ENCODE results near the gene FADS3. TPM values are rescaled to one million over a fixed set of nuclear protein-coding genes. Genes with fewer than 3 reads are reported as not detected.

FADS3 gene
- total RNA-seq, 1 experiment from 2014 or later: 26.6 TPM

DNA sequence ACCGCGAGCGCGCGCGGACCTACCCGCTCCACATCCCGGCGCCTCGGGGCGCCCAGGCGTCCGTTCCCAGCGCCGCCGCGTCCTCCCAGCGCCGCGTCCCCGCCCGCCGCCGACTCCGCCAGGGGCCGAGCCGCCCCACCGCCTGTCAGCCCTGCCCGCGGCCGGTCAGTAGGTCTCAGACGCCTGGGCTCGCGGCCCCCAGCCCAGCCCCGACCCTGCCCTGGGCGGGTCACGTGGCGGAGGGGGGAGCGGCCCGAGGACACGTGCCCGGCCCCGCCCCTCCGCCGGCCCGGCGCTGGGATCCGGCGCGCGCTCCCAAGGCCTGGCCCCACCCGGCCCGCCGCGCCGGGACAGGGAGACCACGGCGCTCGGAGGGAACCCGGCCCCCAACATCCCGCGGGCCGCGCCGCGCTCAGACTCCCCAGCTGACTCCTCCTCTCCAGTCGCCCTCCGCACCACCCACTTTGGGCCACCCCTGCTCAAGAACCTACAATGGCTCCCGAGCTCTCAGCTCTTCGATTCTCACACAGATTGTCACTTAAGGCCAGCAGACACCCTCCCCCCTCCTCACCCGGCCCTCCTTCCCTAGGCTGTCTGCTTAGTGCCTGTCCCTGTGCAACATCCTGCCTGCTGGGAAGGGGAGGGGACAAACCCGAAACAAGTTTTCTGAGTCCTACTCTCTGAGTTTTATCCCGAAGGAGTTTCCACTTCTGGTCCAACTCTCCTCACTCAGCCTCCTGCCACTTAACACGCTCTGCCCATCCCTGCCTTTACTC is 26.2 kb upstream of the FADS3 start, which contains the start of gene RAB3IL1:
Gene RAB3IL1, minus strand, starts transcription at position 233 of the 776 bp plus-strand sequence. Its CDS starts 199 bp downstream, at position 34.
- in situ Hi-C loops (cut with HindIII; ENCODE audit: low pct_unique_long_range_greater_than_20kb, low sequenced_read_pairs): no loop called here
- peak; percentile 17 for DNase-seq (ENCODE audit: low read depth, low spot score)

DNA sequence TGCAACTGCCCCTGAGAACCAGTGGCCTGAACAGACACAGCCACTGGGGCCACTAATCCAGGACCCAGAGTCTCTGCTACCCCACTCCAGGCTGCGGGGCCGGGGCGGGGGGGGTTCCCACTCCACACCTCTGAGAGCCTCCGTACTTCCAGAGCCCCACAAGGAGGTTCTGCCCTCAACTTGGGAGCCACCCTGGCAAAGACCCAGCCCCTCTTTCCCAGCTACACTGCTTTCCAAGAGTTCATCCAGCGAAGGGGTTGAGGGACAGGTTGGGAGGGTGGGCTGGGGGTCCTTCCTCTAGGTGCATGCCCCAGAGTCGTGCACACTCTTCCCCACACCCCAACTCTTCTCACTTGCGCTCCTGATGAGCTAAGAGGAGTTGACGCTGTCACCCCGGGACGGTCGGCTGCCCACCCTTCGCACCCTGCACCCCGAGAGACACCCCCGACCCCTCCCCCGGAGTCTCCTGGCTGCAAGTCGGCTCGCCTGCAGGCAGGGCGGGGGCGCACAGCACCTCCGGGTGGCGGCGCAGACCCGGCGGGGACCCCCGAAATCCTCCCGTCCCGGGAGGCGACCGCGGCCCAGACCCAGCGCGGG is 25.5 kb upstream of the FADS3 start:
- in situ Hi-C loops (cut with HindIII; ENCODE audit: low pct_unique_long_range_greater_than_20kb, low sequenced_read_pairs): no loop called here
- DNase-seq (ENCODE audit: low read depth, low spot score): no peak

DNA sequence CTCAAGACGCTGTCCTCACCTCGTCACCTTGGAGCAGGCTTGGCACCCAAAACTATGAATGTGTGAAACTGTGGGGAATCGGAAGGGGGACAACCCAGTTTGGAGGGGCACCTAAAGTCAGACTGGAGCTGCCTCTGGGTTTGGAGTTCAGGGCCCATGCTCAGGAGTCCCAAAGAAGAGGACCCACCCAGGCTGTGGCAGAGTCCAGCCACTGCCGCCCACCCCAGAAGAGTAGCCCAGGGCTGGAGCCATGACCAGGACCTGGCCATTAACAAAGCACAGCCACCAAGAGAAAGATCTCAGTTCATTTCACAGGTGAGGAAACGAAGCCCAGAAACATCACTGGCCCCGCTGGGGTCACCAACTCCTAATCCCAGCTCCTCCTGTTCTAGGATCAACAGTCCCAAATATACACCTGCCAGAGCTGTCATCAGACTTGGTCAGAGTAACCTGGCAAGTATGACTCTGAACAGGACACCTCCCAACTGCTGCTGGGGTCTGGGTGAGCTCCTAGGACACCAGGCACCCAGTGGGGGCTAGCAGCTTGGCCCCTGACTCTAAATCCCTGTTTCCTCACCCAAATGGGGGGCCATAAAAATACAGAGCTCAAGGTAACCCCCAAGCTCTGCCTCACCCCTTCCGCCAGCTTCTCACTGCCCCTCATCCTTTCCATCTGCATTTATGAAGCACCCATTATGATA is 23.3 kb upstream of the FADS3 start:
- DNase-seq (ENCODE audit: low read depth, low spot score): no peak

DNA sequence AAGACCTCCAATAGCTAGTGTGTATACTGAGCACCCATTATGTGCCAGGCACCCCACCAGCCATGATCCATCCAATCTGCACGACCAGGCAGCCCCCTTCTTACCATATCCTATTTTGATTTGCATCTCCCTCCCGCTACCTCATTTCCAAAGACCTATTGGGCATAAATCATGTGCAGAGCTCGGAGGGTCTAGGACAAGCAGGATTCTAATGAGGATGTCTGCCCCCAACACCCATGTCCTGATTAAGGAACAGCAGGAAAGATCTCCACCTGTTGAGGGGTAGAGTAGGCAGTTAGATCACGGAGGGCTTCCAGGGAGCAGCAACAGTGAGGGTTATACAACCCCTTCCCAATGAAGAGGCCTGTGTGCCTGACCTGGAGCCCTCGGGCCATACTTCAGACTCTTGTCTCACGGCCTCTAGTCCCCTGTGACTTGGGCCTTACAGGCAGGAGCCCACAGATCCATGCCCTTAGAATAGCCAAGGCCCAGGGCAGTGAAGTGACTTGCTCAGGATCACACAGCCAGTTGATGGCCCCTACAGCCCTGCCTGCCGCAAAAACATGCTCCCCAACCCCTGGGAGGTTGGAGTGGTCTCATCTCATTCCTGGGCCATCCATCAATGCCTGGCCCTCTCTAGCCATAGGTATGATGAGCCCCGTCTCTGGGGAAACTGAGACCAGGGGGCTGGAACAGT is 22.5 kb upstream of the FADS3 start:
- DNase-seq (ENCODE audit: low read depth, low spot score): no peak
- in situ Hi-C loops (cut with HindIII; ENCODE audit: low pct_unique_long_range_greater_than_20kb, low sequenced_read_pairs): no loop called here

More for the DNA sequence above, 23.3 kb upstream of the FADS3 start:
- in situ Hi-C loops (cut with HindIII; ENCODE audit: low pct_unique_long_range_greater_than_20kb, low sequenced_read_pairs): no loop called here

DNA sequence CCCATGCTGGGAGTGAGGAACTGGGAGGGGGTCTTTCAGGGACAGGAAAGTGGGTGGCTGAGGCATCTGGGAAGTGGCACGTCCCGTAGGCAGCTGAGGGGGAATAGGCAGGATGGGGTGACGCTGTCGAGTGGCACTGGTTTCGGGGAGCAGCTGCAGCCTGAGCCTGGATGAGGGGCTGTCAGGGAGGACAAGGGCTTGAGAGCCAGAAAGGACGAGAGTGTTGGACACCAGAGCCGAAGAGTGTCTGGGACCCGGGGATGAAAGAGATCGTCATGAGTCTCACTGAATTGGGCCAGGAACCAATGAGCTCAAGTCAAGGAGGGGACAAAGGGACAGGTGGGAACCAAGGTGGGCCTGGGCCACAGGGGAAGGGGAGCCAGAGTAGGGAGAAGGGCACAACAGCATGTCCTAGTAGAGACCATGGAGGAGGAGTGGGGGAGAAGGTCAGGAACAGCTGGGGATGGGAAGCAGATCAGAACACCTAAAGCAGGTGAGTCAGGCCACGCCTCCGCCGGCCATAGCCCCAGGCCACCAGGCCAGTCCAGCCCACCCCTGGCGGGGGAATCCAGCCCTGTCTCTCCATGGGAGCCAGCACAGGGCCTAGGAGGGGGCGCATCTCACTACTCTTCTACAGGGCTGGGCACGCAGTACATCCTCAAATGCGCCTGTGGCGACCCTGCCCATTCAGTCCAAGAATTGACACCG is 21.8 kb upstream of the FADS3 start:
- no peak for DNase-seq (ENCODE audit: low read depth, low spot score)
- in situ Hi-C loops (cut with HindIII; ENCODE audit: low pct_unique_long_range_greater_than_20kb, low sequenced_read_pairs): no loop called here

DNA sequence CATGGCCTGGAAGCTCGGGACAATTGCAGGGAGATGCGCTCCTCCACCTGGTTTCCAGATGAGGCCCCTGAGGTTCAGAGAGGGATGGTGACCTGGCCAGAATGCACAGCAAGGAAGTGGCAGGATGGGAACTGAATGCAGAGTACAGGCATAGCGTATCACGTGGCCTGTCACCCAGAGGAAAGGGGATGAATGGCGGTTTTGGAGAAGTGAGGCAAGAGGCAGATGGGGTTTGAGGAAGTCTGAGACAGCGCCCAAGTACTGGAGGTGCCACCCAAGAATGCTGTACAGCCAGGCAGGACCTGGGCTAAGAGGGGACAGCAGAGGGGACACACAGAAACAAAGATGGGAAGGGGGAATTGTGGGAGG is 21.2 kb upstream of the FADS3 start:
- in situ Hi-C loops (cut with HindIII; ENCODE audit: low pct_unique_long_range_greater_than_20kb, low sequenced_read_pairs): no loop called here
- no peak for DNase-seq (ENCODE audit: low read depth, low spot score)

DNA sequence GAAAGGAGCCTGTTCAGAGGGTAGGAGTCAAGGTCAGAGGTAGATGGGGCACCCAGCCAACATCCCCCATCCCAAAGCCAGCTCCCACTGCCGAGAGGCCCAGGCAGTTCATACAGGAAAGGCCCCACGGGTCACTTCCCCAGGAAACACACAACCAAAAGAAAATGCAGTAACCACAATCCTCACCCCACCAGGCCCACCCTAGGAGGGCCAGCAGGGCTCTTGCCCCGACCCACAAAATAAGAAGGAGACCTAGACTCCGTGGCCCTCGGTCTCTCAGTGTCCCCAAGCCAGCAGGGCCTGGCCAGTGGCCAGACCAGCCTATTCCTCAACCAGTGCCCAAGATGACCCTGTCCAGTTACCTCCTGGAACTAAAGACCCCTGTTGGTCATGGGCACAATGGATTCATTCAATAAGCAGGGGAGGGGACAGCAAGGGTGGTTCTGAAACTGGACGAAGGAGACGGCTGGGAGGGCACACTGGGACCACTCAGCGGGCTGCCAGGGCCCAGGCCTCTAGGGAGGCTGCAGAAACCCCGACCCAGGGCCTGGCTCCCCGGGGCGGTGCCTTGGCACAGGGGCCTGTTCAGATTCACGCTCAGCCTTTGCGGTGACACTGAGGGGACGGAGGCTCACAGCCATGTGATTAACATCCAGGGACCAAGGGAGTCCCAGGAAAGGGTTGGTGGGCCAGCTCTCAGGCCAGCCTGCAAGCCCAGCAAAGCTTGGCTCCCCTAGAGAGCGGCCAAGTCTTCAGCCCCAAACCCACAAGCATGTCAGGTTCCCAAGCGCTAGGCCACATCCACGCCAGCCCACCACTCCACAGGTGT is 20.6 kb upstream of the FADS3 start:
- DNase-seq (ENCODE audit: low read depth, low spot score): no peak
- in situ Hi-C loops (cut with HindIII; ENCODE audit: low pct_unique_long_range_greater_than_20kb, low sequenced_read_pairs): no loop called here

DNA sequence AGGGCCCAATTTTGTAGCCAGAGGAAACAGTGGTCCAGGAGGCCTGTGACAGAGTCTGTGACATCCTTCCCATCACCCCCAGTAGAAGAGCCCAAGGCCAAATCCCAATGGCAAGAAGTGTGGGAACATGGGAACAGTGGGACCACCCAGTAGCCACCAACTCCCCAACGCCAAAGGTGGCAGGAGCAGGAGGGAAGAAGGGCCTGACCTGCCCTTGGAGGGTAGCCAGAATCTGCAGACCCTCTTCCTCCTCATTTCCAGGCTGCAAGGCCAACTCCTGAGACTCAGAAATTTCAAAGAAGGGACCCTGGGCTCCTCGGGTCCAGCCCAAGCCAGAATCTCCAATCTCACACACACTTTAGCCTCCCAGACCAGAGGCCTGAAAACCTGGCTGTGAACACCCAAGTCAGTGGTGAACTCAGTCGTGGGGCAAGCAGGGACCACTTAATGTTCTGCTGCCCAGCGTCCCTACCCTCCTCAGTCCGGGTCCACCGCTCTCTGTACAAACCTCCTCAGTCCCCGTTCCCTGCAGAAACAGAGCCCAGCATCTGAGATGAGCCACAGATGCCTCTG is 19.9 kb upstream of the FADS3 start:
- no peak for DNase-seq (ENCODE audit: low read depth, low spot score)
- in situ Hi-C loops (cut with HindIII; ENCODE audit: low pct_unique_long_range_greater_than_20kb, low sequenced_read_pairs): no loop called here

DNA sequence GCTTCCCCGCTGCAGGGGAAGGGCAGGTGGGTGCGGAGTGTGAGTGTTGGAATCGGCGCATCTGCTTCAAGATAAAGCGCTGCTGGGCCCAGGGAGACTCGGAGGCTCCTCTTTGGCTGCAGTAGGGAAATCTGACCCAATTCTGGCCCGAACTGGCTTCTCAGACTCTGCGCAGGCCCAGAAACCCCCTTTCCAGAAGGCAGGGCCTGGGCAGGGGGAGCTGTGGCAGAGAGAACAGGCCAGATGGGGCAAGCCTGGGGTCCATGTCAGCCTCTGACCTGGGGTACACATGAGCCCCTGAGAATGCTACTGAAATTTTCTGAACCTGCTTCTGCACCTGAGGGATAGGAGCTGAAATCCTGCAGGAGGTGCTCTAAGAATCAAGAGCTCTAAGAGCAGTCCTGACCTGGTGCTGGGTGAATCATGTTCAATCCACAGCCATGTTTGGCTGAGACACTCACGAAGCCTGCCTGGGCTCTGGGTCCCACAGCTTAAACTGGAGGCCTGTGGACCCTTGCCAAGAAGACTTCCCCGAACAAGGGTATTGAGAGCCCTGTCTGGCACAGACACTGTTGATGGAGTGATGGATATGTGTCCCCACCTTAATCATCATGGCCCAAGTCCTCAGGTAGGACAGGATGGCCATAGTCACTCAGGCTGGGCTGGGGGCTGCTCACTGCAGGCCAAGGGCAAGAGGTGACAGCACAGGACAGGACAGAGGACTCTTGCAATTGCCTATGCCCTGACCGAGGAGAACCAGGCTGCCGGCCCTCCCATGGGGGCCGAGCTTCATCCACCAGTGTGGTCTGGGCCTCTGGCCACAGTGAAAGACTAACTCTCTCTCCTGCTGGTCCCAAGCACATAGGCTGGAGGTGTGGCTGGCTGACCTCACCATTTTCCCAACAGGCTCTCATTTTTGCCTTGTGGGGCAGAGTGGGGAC is 19.1 kb upstream of the FADS3 start:
- in situ Hi-C loops (cut with HindIII; ENCODE audit: low pct_unique_long_range_greater_than_20kb, low sequenced_read_pairs): no loop called here
- DNase-seq (ENCODE audit: low read depth, low spot score): no peak

DNA sequence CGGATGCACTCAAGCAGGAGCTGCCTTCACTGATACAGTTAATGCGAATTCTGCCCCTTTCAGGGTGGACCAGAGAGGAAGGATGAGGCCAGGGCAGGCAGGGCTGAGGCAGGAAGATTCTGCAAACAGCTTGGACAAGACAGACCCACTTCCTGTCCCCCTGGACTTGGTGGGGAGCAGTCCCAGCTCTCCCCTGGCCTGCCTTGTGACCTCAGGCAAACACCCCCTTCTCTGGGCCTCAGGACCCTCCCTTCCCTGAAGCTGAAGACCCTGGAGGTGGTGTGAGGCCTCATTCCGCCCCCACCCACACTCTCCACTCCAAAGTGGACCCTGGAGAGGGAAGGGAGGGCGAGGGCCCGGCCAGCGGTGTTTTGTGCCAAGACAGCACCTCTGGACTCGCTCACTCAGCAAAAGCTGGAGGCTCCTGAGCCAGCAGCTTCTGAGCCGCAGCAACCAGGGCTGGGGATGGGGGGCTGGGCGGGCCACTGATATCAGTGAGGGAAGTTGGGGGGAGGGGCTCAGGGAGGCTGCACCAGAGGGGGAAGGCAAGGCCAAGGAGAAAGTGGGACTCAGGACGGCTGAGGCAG is 17.5 kb upstream of the FADS3 start:
- no peak for DNase-seq (ENCODE audit: low read depth, low spot score)
- in situ Hi-C loops (cut with HindIII; ENCODE audit: low pct_unique_long_range_greater_than_20kb, low sequenced_read_pairs): no loop called here

DNA sequence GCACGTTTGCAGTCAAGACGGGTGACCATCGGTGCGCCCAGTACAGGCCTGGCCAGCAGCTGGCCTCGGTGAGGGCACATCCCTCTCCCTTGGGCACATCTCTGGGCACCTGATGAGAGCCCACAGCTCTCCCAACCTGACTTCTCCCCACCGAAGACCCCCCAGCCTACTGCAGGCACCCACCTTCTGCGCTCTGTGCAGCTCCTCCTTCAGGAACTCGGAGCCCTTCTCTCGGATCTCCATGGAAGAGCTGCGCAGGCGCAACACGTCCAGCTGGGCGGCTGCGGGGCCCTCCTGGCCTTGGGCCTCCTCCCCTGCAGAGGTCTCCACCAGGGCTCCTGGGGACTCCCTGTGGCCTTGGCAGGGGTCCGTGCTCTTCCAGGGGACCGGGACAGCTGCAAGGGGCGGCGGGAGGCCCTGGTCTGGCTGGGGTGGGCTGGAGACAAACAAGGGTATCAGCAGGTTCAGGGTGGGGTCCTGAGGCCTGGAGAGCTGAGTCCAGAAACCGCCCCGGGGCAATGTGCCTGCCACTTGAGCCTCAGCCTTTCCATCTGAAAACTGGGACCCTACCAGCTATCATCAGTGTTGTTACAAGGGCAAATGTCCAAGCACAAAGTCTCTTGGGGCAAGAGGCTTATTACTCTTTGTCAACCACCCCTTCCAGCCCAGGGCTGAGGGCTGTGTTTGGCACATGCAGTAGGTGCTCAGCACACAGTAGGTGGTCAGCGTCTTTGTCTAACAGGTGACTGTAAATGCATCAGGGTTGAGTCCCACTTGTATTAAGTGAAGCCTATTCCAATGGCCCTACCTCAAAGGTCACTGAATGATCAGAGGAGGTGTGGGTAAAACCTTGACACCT is 16.8 kb upstream of the FADS3 start:
- DNase-seq (ENCODE audit: low read depth, low spot score): no peak
- in situ Hi-C loops (cut with HindIII; ENCODE audit: low pct_unique_long_range_greater_than_20kb, low sequenced_read_pairs): no loop called here

DNA sequence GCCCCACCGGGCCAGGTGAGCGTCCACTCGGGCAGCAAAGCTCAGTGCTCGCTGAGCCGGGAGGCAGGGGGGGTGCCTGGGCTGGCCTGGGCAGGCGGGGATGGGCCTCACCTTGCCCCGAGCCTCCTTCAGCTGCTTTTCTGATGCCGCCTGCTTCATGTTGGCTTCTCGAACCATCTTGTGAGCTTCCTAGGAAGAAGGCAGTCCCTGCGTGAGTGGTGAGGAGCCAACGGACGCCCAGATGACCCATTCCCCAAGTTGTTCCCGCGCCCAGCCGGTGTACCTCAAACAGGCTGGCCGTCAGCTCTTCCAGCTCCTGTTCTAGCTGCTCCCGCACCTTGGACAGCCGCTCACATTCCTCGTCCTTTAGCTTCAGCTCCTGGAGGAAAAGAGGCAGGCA is 15.9 kb upstream of the FADS3 start:
- in situ Hi-C loops (cut with HindIII; ENCODE audit: low pct_unique_long_range_greater_than_20kb, low sequenced_read_pairs): no loop called here
- DNase-seq (ENCODE audit: low read depth, low spot score): no peak

DNA sequence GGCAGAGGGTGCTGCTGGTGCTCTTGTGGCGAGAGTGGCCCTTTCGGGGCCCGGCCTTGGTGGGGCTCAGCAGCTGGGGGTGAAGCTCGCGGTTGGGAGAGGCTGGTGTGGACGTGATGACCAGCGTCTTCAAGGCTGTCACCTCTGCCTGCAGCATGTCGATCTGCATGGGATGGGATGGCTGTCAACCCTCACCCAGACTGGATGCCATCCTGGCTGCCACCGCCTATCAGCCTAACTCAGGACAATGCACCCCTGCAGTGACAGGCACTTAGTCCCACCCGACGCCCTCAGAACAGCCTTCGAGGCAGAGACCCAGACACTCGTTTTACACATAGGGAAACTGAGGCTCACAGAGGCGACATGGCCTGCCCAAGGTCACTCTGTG is 15.2 kb upstream of the FADS3 start:
- no peak for DNase-seq (ENCODE audit: low read depth, low spot score)
- in situ Hi-C loops (cut with HindIII; ENCODE audit: low pct_unique_long_range_greater_than_20kb, low sequenced_read_pairs): no loop called here

DNA sequence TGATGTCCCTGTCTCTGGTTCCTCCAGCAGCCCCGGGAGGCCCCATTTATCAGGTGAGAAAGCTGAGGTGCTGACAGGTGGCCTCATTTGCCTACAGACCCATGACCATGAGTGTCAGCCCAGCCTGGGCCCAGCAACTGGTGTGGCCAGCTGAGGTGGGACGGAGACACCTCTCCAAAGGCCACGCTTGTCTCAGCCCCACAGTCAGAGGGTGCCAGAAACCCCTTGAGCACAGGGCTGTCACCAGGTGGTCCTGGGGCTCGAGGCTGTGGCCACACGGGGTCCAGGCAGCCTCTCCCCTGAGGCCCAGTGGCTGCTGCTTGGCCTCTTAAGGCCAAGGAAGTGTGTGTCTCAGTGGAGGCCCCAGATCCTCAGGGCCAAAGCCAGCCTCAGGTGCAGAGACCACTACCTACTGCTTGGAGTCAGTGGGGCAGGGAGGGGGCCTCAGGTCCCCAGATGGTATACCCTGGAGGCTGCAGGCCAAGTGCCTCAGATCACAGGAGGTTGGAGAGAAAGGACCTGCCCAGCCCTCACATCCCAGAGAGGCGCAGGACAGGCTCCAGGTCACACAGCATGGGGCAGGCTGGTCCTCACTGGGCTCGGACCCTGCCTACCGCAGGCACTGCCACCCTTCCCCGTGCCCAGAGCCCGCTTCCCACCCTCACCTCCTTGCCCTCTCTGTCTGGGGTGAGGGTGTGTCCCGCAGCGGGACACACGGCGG is 14.6 kb upstream of the FADS3 start:
- in situ Hi-C loops (cut with HindIII; ENCODE audit: low pct_unique_long_range_greater_than_20kb, low sequenced_read_pairs): no loop called here

More for the DNA sequence above, 14.6 kb upstream of the FADS3 start:
- DNase-seq (ENCODE audit: low read depth, low spot score): no peak

Data from SK-MEL-5 (cell line).